ENCODE results near the gene SLC35A3. TPM values are rescaled to one million over a fixed set of nuclear protein-coding genes. Genes with fewer than 3 reads are reported as not detected.
"Not testable (repeated sequence)": the region's sequence is repeated elsewhere in the genome, so short reads cannot be mapped to it uniquely, and the experiment has no call there.

SLC35A3 gene
- total RNA-seq, 1 experiment from 2014 or later, result 16.9 TPM

DNA sequence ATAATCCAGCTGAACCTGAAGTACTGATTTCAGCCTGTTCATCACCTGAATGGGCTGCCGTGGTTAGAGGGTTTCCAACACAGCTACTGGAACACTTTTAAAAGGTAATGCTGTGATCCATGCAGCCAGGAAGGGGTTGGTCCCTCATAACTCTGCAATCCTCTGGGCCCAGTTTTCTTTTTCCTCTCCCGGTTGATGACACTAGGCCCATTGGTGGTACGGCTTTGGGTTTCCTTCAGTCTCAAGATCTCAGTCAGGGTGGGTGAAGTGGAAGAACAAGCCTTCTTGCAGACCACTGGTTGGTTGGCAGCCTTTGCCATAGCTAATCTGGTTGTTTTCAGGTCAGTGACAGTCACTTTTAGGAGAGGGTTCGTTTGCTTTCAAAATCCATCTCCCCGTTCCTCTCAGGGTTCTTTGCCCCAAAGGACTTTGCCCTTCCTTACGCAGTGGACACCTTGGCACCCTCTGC, 502 bp upstream of the SLC35A3 start:
- no peaks in the 10 kb centered on the region for H3K36me3 ChIP-seq (ENCODE audit: control insufficient read depth, insufficient read depth, low read length)
- H3K4me3 ChIP-seq (ENCODE audit: low read depth, low read length), result peak overlapping the region; percentile 84
- H3K4me3 Mint-ChIP-seq (ENCODE audit: unreplicated experiment), result peak overlapping the region; percentile 86
- ChIA-PET CTCF (no interaction called here), POLR2A (interaction anchor here (1.6 kb wide), 1 partner anchor 68 kb away, joined by 7 read pairs; a partner anchor contains a TSS)
- H3K27me3 Mint-ChIP-seq (ENCODE audit: insufficient read depth, unreplicated experiment), result no peaks in the 10 kb centered on the region
- no peaks in the 10 kb centered on the region for H3K9me3 ChIP-seq
- no peaks in the 10 kb centered on the region for H3K9me3 Mint-ChIP-seq (ENCODE audit: unreplicated experiment)
- peaks cover 6% of the 10 kb centered on the region; the same call in 1 of the 2 replicates for H3K4me1 ChIP-seq
- DNase-seq, result no peak
- TF ChIP-seq, protein P1, sequence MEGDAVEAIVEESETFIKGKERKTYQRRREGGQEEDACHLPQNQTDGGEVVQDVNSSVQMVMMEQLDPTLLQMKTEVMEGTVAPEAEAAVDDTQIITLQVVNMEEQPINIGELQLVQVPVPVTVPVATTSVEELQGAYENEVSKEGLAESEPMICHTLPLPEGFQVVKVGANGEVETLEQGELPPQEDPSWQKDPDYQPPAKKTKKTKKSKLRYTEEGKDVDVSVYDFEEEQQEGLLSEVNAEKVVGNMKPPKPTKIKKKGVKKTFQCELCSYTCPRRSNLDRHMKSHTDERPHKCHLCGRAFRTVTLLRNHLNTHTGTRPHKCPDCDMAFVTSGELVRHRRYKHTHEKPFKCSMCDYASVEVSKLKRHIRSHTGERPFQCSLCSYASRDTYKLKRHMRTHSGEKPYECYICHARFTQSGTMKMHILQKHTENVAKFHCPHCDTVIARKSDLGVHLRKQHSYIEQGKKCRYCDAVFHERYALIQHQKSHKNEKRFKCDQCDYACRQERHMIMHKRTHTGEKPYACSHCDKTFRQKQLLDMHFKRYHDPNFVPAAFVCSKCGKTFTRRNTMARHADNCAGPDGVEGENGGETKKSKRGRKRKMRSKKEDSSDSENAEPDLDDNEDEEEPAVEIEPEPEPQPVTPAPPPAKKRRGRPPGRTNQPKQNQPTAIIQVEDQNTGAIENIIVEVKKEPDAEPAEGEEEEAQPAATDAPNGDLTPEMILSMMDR (IDR thresholded peaks at IDR 0.05; ENCODE audit: insufficient read depth in 1 of 2, low read depth in 1 of 2, low read length in 1 of 2, severe bottlenecking in 1 of 2, unreplicated experiment in 1 of 2), result no peak
- TSS peak; percentile 53 for BruUV-seq (replicated peaks)
- H3K4me1 Mint-ChIP-seq (ENCODE audit: low read depth, unreplicated experiment), result no peaks in the 10 kb centered on the region
- H3K36me3 Mint-ChIP-seq (ENCODE audit: insufficient read depth, unreplicated experiment), result no peaks in the 10 kb centered on the region
- intact Hi-C loops (cut with micrococcal nuclease; ENCODE audit: unreplicated experiment), result no loop called here
- peak overlapping the region; percentile 87 for H3K27ac Mint-ChIP-seq (ENCODE audit: unreplicated experiment)
- no peaks in the 10 kb centered on the region for H3K27me3 ChIP-seq (replicated peaks; ENCODE audit: control insufficient read depth, insufficient read depth, low read length)

DNA sequence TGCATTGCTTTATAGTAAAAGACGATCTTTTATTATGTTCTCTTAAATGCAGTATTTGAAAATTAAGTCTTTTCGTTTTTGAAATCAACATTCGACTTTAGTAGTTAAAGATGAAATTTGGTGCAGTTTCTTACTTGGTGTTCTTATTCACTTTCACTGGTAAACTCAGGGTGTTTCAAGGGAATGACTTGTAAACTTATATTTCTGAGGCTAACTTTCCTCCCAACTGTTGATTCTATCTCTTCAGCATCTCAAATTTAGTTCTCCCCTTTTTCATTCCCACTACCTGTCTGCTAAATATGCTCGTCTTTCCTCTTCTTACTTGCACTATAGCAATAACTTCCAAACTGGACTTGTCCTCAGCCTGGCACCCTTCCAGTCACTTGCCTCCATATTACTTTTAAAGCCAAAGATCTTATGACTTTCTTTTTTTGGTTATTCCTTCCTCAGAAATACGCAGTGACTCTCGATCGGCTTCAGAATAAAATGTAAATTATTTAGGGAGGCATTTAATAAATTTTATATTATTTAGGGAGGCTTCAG, 988 bp downstream of the SLC35A3 start:
- H3K9me3 Mint-ChIP-seq (ENCODE audit: unreplicated experiment), result no peaks in the 10 kb centered on the region
- H3K27me3 Mint-ChIP-seq (ENCODE audit: insufficient read depth, unreplicated experiment), result no peaks in the 10 kb centered on the region
- Histone ChIP-seq H3K4me3 (ENCODE audit: low read depth, low read length) (peak overlapping the region; percentile 84), H3K27me3 (replicated peaks; ENCODE audit: control insufficient read depth, insufficient read depth, low read length) (no peaks in the 10 kb centered on the region), H3K9me3 (no peaks in the 10 kb centered on the region), H3K4me1 (peaks cover 3% of the 10 kb centered on the region; the same call in 1 of the 2 replicates), H3K36me3 (ENCODE audit: control insufficient read depth, insufficient read depth, low read length) (no peaks in the 10 kb centered on the region)
- TSS peak; percentile 43 for BruUV-seq (replicated peaks)
- ChIA-PET POLR2A (interaction anchor here (1.6 kb wide), 1 partner anchor 67 kb away, joined by 7 read pairs; a partner anchor contains a TSS), CTCF (no interaction called here)
- TF ChIP-seq, protein P1 (IDR thresholded peaks at IDR 0.05; ENCODE audit: insufficient read depth in 1 of 2, low read depth in 1 of 2, low read length in 1 of 2, severe bottlenecking in 1 of 2, unreplicated experiment in 1 of 2), result no peak
- H3K4me1 Mint-ChIP-seq (ENCODE audit: low read depth, unreplicated experiment), result no peaks in the 10 kb centered on the region
- DNase-seq, result no peak
- H3K4me3 Mint-ChIP-seq (ENCODE audit: unreplicated experiment), result peak overlapping the region; percentile 86
- peak overlapping the region; percentile 87 for H3K27ac Mint-ChIP-seq (ENCODE audit: unreplicated experiment)
- intact Hi-C loops (cut with micrococcal nuclease; ENCODE audit: unreplicated experiment), result loop anchor here (1.0 to 5.0 kb wide), 2 partner anchors 25 to 62 kb away; no protein-coding TSS in a partner anchor
- H3K36me3 Mint-ChIP-seq (ENCODE audit: insufficient read depth, unreplicated experiment), result peaks cover 2% of the 10 kb centered on the region

DNA sequence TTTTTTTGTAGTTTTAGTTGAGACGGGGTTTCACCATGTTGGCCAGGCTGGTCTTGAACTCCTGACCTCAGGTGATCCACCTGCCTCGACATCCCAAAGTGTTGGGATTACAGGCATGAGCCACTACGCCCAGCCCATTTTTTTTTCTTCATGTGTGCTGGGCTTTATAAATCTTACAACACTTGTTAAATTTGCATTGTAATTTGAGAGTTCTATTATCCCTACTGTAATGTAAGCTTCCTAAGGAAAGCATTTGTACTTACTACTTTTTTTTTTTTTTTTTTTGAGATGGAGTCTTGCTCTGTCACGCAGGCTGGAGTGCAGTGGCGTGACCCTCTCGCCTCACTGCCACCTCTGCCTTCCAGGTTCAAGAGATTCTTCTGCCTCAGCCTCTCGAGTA, 2.3 kb downstream of the SLC35A3 start:
- H3K27ac Mint-ChIP-seq (ENCODE audit: unreplicated experiment); BruUV-seq (replicated peaks); H3K27me3 Mint-ChIP-seq (ENCODE audit: insufficient read depth, unreplicated experiment); DNase-seq; H3K9me3 Mint-ChIP-seq (ENCODE audit: unreplicated experiment); H3K4me1 Mint-ChIP-seq (ENCODE audit: low read depth, unreplicated experiment); H3K4me1 ChIP-seq; H3K9me3 ChIP-seq; CTCF ChIA-PET; H3K36me3 Mint-ChIP-seq (ENCODE audit: insufficient read depth, unreplicated experiment); H3K27me3 ChIP-seq (replicated peaks; ENCODE audit: control insufficient read depth, insufficient read depth, low read length); H3K4me3 ChIP-seq (ENCODE audit: low read depth, low read length); H3K36me3 ChIP-seq (ENCODE audit: control insufficient read depth, insufficient read depth, low read length): not testable (repeated sequence)
- H3K4me3 Mint-ChIP-seq (ENCODE audit: unreplicated experiment), result peak overlapping the region; percentile 51
- intact Hi-C loops (cut with micrococcal nuclease; ENCODE audit: unreplicated experiment), result loop anchor here (5.0 kb wide), 1 partner anchor 60 kb away; no protein-coding TSS in a partner anchor
- POLR2A ChIA-PET, result interaction anchor here (0.6 kb wide), 1 partner anchor 9 kb away, joined by 3 read pairs; no protein-coding TSS in a partner anchor

Data from Caco-2 (cell line).